HG03066 (cell line): ENCODE results near the gene KCNA2.

Source experiments
- ATAC-seq: cut with Tn5 transposase; IDR thresholded peaks from one replicate; pipeline ENCODE4 v1.9.1; 2021; ENCODE audit warnings: low read depth; ENCODE audit not compliant: unreplicated experiment

KCNA2 gene

DNA sequence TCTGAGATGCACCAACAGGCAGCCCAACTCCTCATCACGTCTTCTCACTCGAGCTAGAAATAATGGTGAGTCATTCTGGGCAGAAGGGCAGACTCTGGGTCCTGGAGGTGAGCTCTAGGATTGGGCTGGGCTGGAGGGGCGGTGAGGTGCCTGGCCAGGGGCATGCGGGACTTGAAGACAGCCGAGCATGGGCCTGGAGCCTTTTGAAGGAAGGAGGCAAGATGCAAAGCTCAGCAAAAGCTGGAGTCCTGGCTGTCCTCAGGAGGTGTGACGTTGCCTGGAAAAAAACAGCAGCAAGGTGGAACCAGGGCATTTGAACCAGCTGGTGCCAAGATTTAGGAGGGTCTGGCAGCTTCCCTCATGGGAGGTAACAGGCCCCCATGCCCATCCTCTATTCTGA is 712 bp downstream of the KCNA2 start:
- no peak for ATAC-seq

DNA sequence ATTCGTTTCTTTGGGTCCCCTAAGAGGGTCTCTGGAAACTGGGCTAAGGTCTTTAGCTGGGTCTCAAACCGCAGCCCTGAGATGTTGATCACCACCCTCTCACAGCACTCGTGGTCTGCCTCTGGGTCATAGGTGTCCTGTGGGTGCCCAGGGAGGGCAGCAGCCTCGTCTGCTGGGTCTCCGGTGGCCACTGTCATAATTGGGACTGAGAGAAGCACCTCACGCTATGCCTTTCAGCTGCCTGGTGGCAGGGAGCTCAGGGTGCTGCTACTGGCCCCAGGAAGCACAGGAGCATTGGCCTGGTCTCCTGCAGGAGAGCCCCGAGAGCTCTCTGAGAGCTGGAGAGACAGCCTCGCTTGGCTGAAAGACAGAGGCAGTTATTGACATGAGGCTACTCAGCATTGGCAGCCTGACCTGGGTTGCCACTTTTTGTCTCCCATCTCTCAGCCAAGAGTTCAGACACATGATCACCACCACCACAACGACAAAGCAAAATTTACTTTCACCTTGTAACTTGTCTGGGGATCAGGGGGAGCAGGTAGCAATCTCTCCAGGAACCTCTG is 1.5 kb downstream of the KCNA2 start:
- no peak for ATAC-seq

DNA sequence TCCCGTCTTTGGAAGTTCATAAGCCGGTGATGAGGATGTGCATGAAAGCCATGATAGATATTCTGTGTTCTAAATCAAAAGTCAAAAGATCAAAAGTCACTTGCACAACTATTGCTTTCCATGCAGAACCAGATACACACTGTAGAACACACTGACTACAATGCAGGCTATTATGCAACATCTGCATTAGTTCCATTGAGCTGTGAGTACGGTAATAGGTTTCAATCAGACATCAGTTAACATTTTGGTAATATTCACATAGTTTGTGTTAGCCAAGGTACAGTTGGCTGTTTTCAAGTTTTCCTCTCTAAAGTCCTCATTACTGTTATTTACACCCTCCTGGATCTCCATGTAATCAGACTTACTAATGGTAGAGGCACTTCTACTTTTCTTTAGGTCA is 3.1 kb downstream of the KCNA2 start:
- ATAC-seq: no peak

DNA sequence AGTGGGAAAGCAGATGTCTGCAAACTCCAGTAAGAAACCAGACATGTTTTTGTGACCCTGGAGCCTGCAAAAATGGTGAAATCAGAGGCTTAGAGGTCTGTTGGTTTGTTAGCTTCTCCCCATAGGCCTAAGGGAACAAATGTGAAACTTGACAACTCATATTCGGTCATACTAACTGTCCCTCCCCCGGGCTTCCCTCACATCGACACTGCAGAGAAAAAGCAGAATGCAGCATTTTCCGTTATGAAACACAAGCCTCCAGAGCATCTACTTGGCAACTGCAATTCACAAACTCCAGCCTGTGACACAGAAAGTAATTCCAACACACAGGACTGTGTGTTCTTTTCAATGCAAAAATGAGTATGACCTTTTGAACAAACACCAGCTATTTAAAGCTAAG is 3.7 kb downstream of the KCNA2 start:
- no peak for ATAC-seq

DNA sequence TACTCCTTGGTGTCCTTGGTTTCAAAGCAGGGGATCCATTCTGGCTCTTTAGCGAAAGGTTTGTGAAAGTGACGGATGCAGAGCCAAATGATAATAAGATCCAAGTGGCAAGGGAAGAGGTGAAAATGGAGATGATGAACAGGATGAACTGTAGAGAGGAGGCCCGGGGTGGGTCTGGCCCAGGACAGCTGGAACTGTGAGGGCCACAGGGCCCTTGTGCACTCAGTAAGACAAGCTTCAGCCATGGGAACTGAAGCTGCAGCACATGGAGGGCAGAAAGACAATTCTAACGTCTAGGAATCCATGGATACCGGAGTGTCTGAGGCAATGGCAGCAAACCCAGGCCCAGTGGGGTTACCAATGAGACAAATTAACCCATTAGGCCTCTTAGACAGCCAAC is 4.8 kb downstream of the KCNA2 start:
- no peak for ATAC-seq

DNA sequence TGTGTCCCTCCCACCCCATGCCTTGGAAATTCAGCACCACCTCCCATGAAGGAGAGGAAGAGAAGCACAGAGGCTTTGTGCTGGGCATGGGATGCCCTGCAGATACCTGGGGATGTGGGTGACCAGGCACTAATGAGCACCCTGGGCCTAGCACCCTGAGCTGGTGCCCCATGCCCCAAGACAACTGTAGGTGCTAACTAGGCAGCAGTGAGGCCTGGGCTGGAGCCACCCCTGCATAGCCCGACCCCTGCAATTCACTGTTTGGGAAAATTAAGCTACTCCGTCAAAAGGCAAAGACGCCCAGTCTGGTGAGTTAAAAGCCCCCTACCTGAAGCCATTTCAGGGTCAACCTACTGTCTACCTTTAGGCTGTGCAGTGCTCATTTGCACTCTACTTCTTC is 5.4 kb downstream of the KCNA2 start:
- ATAC-seq: no peak

DNA sequence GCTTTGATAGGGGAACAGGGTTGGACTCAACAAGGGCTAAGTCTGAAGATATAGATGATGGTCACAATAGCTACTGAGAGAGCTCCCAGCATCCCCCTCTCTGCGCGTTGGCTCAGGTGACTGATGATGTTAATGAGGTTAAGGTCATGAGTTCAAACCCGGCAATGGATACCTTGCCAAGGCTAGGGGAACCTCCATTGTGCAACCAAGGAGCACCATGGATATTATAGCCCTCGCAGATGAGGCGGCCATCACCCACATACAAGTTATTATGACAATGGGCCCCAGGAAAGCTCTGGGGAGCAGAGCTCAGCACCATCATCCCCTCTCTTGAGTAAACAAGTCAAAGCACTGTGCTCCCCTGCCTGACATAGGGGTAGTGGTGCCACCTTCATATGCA is 8.2 kb downstream of the KCNA2 start:
- no peak for ATAC-seq

DNA sequence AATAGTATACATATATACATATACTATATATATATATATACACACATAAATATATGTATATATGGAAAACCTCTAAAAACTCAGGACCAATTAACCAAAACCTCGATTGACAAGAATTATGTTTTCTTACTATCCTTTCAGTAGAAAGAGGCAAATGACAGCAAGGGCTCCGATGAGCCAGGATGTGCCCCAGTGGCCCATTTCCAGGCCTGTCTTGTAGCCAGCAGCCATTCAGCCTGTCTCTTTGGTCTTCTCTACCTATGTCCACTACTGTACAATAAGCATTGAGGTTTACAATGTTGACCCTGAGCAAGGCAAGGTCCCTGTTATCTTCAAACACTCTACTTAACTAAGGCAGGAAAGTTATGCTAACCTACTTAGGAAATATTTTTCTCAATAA is 9.8 kb downstream of the KCNA2 start:
- no peak for ATAC-seq

DNA sequence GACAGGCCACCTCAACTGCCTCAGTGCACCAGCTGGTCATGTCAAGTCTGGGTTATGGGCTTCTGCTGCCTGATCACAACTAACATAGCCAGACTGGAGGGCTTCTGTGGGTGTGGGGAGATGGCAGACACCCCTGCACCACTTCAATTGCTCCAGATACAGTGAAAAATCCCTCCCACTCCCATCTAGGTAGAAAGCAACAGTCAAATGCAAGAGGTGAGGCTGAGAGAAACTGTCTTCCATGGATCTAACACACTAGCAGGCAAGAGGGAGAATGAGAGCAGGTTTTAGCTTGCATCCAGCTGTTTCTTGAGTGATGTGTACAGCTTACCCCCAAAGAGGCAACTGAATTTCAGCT is 10.8 kb downstream of the KCNA2 start:
- no peak for ATAC-seq

DNA sequence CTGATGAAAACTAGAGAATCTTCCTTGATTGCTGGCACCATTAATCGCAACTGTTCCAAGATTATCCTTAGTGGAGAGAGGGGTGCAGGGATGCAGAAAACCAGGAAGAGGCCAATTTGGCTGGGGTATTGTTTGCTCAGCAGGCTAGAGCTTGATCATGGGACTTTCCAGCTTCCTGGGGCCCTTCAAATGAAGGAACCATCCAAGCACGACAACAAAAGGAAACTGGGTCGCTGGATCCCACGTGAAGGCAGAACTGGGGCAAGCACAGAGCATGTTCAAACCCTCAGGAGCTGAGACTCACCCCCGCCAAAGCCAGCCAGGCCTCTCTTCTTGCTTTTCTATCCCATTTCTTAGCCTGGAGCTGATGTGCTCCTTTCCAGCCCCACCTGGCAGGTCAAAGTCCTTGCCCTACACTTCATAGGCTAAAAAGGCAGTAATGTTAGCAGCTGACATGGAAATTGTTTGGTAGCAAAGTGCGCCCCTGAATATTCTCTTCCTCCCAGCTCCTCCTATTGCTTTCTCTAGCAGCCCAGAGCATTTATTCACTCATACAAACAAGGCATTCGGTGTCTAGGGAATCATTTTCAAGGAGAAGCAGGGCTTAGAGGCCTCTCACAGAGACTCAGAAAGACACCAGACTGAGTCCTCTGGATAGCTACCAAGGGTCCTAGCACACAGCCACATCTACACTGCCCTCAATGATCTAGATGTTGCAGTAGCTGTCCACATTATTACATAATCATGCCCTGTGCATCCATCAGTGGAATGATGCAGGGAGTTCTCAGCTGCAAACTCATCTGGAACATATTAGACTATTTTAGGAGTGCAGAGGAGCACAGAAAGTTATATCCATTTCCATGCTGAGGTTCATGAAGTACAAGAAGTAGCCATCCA is 11.5 kb downstream of the KCNA2 start:
- ATAC-seq: no peak

DNA sequence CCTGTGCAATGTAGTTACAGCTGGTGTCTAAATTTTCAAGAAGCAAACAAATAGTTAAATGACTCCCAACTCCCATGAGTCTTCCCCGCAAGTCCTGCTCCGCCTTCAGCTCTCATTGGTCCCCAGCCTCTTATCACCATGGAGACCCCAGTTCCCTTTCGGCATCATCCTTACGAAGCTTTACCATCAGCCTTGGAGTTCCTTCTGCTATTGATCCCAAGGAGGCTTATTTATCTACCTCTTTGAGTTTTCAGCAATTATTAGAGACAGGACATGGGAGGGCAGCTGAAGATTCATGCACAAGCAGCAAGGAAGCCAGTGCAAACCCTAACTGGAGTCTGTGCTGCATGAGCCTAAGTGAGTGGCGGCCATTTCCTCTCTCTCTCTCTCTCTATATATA is 12.3 kb downstream of the KCNA2 start:
- ATAC-seq: no peak

DNA sequence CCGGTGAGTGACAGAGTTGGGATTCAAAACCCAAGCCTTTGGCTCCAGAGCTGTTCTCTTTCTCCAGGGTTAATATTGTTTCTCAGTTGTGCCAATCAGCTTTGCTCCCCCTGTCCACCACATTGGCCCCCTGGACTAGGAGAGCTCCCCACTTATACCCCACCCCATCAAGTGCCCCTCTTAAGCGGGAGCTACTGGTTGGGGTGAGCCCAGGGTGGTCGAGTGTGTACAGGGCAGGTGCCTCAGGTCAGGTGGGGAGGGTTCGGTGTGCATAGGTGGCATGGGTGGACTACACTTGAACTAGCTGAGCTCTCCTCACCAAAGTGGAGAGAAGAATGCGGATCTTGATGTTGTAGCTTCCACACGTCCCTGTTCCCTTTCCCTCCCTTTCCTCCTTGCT is 14.2 kb downstream of the KCNA2 start:
- no peak for ATAC-seq

DNA sequence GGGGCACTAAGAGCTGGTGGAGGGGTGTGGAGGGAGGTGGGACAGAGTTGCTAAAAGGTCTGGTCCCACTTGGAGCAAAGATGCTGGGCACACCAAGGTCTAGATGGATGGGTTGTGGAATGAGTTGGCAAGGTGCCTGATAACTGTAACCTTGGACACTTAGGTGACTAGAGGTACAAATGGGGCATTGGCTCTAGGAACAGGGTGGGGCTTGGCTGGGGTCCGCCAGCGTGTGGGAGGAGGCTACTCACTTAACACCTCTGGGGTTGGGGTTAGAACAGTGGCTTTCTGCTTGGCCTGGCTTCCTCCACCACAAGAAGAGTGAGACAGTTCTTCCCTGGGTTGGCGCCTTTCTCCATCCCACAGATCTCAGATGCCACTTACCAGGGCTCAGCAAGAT is 17.2 kb downstream of the KCNA2 start:
- no peak for ATAC-seq

DNA sequence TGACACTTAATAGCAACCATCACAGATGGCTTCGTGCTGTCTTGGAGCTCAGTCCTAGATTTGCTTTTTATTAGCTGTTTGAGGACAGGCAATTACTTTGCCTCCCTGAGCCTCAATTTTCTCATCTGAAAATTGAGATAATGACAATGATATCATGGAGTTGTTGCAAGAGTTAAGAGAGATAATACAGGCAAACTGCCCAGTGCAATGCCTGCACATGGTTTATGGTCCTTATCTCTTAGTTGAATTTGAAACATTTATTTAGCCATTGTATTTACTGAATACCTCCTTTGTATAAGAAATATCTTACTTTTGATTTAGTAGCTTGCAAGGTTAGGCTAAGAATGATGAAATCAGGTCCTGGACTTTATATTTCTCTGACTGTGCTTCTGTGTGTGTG is 17.7 kb downstream of the KCNA2 start:
- no peak for ATAC-seq

DNA sequence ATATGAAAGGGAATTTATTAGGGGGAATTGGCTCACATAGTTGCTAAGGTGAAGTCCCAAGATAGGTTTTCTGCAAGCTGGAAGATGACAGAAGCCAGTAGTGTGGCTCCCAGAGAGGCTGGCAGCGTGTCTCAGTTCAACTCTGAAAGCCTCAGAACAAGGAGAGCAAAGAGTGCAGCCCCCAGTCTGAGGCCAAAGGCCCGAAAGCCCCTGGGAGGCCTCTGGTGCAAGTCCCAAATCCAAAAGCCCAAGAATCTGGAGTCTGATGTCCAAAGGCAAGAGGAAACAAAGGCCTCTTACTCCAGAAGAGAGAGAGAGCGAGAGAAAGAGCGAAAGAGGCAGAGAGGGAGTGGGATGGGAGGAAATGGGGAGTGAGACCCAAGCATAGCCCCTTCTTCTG is 18.3 kb downstream of the KCNA2 start:
- ATAC-seq: no peak

DNA sequence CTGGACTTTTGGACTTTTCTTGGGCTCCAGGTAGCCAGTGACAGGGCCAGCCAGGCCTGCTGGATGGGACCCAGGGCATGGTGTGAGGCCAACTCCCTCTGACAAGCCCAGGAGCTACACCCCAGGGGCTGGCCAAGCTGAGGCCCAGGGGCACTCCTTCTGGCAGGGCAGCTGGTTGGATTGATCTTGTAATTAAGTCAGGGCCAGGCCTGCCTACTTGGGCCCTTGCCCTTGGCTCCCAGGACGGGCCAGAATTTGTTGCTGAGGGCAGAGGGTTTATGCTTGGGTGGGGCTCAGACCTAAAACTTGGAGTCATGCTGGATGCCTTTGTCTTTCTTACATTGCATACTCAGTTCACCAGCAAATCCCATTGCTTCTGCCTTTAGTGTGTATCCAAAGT is 20.7 kb downstream of the KCNA2 start:
- ATAC-seq: no peak

DNA sequence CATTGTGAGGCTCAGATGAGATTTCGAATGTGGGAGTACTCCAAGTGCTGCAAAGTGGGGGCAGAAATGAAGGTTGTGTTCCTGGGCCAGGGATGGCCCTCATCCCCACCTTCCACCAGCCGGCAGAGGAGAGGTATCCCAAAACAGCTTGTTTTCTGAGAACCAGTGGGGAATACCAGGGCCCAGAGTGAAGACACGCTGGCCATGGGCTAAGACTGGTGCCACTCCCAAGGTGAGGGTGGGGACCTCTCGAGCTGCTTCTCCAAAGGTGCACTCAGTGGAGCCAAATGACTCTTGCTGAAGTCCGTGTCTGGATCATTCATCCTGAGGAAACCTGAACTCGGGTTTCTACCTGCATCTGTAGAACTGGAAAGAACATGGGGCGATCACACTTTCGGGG is 22.1 kb downstream of the KCNA2 start:
- ATAC-seq: no peak

DNA sequence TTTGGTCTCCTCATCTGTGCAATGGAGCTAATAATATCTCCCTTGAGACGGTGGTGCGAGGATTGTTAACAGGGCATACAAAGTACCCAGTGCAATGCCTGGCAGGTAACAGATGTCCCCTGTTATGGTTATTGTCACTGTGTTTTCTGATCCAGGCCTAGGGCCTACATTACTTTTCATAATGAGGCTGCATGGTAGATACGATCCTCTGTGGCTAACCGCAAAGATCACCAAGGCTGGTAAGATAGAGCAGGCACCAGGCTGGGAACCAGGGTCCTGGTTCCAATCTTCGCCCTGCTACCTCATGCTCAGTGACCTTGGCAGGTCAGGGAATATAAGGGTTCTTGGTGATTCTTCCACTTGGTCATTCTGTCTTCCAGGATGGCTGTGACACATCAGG is 22.7 kb downstream of the KCNA2 start:
- no peak for ATAC-seq

DNA sequence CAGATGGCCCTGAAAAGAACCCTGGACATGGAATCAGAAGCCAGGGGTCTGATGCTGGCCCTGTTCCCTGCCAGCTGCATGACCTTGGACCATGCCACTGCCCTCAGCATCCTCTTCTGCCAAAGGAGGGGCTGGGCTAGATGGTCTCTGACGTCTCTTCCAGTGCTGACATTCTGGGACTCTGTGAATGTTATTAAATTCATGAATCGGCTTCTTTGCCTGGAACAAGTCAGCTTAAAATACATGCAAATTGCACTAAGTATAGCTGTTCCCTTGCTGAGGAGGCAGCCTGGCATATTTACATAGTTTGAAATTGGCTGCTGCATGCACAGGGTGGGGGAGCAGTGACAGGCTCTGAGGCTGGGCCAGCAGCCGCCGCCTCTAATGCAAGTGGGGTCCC is 23.8 kb downstream of the KCNA2 start:
- no peak for ATAC-seq

DNA sequence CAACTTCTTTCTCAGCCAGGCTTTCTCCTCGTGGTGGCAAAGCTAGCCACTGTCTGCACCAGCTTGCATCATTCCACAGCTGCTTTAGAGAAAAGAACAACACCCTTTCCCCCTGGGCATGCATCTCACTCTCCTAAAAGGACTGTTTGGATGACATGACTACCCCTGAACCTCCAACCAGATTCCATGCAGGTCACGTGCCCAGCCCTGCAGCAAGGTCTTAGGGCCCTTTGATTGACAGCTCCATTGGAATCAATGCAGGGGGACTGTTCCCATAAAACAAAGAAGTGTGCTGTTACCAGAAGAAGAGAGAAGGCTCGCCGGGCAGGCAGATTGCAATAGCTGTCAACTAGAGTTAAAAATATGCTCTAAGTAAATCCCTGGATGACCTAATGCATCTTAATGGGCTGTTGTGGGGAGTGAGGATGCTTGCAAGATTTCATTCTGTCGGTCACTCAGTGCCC is 24.4 kb downstream of the KCNA2 start:
- ATAC-seq: no peak

DNA sequence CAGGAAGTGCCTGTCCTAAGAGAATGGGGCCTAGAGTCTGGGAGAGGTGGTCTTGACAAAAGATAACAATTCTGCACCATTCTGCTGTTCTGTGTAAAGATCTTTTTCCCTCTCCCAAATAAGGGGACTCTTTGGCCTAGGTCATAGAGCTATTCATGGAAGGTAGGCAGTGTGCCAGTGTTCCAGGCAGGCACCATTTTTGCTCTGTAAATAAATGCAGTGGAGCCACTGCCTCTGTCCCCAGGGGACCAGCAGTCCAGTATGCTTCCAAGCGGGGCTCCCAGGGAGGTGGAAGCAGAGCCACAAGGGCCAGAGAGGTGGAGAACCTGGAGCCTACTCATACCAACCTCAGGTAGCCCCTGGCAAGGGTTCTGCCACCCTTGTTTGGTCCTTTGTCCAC is 25.9 kb downstream of the KCNA2 start:
- no peak for ATAC-seq

DNA sequence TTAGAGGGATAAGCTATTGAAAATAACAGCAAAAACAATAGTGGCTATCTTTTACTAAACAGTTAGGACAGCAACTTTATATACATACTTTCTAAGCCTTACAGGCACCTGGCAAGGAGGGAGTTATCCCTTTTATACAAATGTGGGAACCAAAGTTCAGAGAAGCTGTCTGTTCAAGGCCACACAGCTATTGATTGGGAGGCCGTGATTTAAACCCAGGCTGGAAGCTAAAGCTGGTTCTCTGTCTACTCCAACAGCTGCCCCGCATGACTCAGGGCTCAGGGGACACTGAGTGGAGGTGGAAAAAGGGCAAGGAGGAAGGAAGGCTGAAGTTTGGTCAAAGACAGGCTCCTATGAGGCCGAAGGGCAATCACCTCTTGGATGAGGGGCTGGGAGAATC is 26.7 kb downstream of the KCNA2 start:
- no peak for ATAC-seq
